Prostate gland (tissue), 2 donors: ENCODE measurements around the gene B4GALT4.

Experiments
- CTCF ChIP-seq, 4 experiments: fragments of 200-600 bp in 2 of 4; fragments of 450-650 bp in 2 of 4; sonication (generic) in 2 of 4; IDR thresholded peaks; 1 replicate in 3 of 4; 2 replicates in 1 of 4; pipeline ENCODE4 v1.5.1; 2016 to 2019; ENCODE audit warnings: antibody characterized with exemption in 4 of 4, mild to moderate bottlenecking in 2 of 4, moderate library complexity in 2 of 4
- POLR2A ChIP-seq: fragments of 450-650 bp; IDR thresholded peaks from one replicate; pipeline ENCODE4 v1.6.1; 2016; ENCODE audit warnings: antibody characterized with exemption, mild to moderate bottlenecking
- POLR2AphosphoS5 ChIP-seq: sonication (generic); formaldehyde crosslinking; IDR thresholded peaks from one replicate; pipeline ENCODE4 v1.6.1; 2017; ENCODE audit warnings: antibody characterized with exemption

GRCh38 chr3:119227070-119227850 lies 13.4 kb downstream of the B4GALT4 start:
- TF ChIP-seq CTCF (IDR thresholded peaks at IDR 0.05) (no peak), POLR2AphosphoS5 (no peak), POLR2A (no peak)
